ENCODE results near the gene COL15A1.

COL15A1 gene

DNA sequence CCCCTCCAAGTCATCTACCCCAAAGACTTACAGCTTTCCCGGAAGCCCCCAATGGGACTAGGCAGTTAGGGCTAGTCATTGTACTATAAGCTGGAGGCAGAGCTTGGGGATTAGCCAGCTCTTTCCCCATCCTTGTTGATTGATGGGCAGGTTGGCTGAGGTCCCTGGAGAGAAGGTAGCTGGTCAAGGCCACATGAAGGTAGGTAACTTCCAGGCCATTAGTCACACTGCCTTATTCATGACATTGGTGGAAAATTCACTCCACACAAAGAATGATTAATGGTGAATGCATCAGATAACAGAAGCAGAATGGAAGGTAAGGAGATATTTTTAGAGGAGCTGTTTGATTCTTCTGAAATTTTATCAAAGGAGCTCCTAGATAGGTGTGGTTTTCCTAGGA lies 111.7 kb downstream of the COL15A1 start:
- no peaks in the 10 kb centered on the region for H3F3A ChIP-seq (ENCODE audit: control insufficient read depth, insufficient read depth)
- TF ChIP-seq EZH2phosphoT487 (IDR thresholded peaks at IDR 0.05; ENCODE audit: borderline replicate concordance, low read length) (no peak), CTCF (IDR thresholded peaks at IDR 0.05; ENCODE audit: low read depth, low read length, poor library complexity, severe bottlenecking) (no peak)
- H3K4me2 ChIP-seq (ENCODE audit: low read length): no peak overlapping the region
- H3K9me3 ChIP-seq (ENCODE audit: control insufficient read depth, insufficient read depth, low read length): no peaks in the 10 kb centered on the region
- no peaks in the 10 kb centered on the region for H3K9me2 ChIP-seq (replicated peaks; ENCODE audit: control insufficient read depth, low read length)
- no peak overlapping the region for H3K4me3 ChIP-seq (ENCODE audit: low read length)
- H3K36me3 ChIP-seq (ENCODE audit: control insufficient read depth, low read length): no peaks in the 10 kb centered on the region
- H3K4me1 ChIP-seq (ENCODE audit: control insufficient read depth, low read length): peaks cover 32% of the 10 kb centered on the region
- H4K20me1 ChIP-seq (ENCODE audit: control insufficient read depth, insufficient read depth, low read depth, low read length): no peaks in the 10 kb centered on the region
- H3K27me3 ChIP-seq (ENCODE audit: control insufficient read depth, low read length): no peaks in the 10 kb centered on the region
- no peaks in the 10 kb centered on the region for H3K79me2 ChIP-seq (ENCODE audit: control insufficient read depth, low read length)
- no peak overlapping the region for H3K27ac ChIP-seq (ENCODE audit: low read depth, low read length)

- Histone ChIP-seq H3K9me3 (ENCODE audit: control insufficient read depth, insufficient read depth, low read length) (no peaks in the 10 kb centered on the region), H3K36me3 (ENCODE audit: control insufficient read depth, low read length) (no peaks in the 10 kb centered on the region)
Measured at GRCh38 chr9:99056186-99056585, 112.5 kb downstream of the COL15A1 start.

GRCh38 chr9:99056886-99057664 lies 113.4 kb downstream of the COL15A1 start:
- Histone ChIP-seq H3K4me1 (ENCODE audit: control insufficient read depth, low read length) (peaks cover 32% of the 10 kb centered on the region), H4K20me1 (ENCODE audit: control insufficient read depth, insufficient read depth, low read depth, low read length) (no peaks in the 10 kb centered on the region), H3K27ac (ENCODE audit: low read depth, low read length) (no peak overlapping the region), H3K27me3 (ENCODE audit: control insufficient read depth, low read length) (no peaks in the 10 kb centered on the region), H3K9me2 (replicated peaks; ENCODE audit: control insufficient read depth, low read length) (no peaks in the 10 kb centered on the region), H3K79me2 (ENCODE audit: control insufficient read depth, low read length) (no peaks in the 10 kb centered on the region), H3K4me2 (ENCODE audit: low read length) (peak overlapping the region; percentile 88), H3K9me3 (ENCODE audit: control insufficient read depth, insufficient read depth, low read length) (no peaks in the 10 kb centered on the region), H3F3A (ENCODE audit: control insufficient read depth, insufficient read depth) (no peaks in the 10 kb centered on the region), H3K4me3 (ENCODE audit: low read length) (peak overlapping the region; percentile 68), H3K36me3 (ENCODE audit: control insufficient read depth, low read length) (no peaks in the 10 kb centered on the region)
- no peak for TF ChIP-seq CTCF (IDR thresholded peaks at IDR 0.05; ENCODE audit: low read depth, low read length, poor library complexity, severe bottlenecking)
- no peak for TF ChIP-seq EZH2phosphoT487 (IDR thresholded peaks at IDR 0.05; ENCODE audit: borderline replicate concordance, low read length)

More at GRCh38 chr9:99056186-99056585, 112.5 kb downstream of the COL15A1 start:
- Histone ChIP-seq H3K4me3 (ENCODE audit: low read length) (no peak overlapping the region), H3K79me2 (ENCODE audit: control insufficient read depth, low read length) (no peaks in the 10 kb centered on the region), H3K9me2 (replicated peaks; ENCODE audit: control insufficient read depth, low read length) (no peaks in the 10 kb centered on the region), H4K20me1 (ENCODE audit: control insufficient read depth, insufficient read depth, low read depth, low read length) (no peaks in the 10 kb centered on the region), H3K4me1 (ENCODE audit: control insufficient read depth, low read length) (peaks cover 32% of the 10 kb centered on the region), H3F3A (ENCODE audit: control insufficient read depth, insufficient read depth) (no peaks in the 10 kb centered on the region), H3K27ac (ENCODE audit: low read depth, low read length) (no peak overlapping the region), H3K4me2 (ENCODE audit: low read length) (no peak overlapping the region), H3K27me3 (ENCODE audit: control insufficient read depth, low read length) (no peaks in the 10 kb centered on the region)
- TF ChIP-seq CTCF (IDR thresholded peaks at IDR 0.05; ENCODE audit: low read depth, low read length, poor library complexity, severe bottlenecking) (no peak), EZH2phosphoT487 (IDR thresholded peaks at IDR 0.05; ENCODE audit: borderline replicate concordance, low read length) (no peak)
